Dendritic cell treated with granulocyte-macrophage colony-stimulating factor and Interleukin-4, amounts not matched to agents 40 ng/mL and 50 ng/mL, for 4 days (primary cell): Measurements from ENCODE around the gene DZIP1.
"Not testable (repeated sequence)": the region's sequence is repeated elsewhere in the genome, so short reads cannot be mapped to it uniquely, and the experiment has no call there.

ENCODE experiments used
- H3K27ac Mint-ChIP-seq: one replicate; pipeline ENCODE4 v1.8.0; 2022; ENCODE audit warnings: mild to moderate bottlenecking, mixed read lengths
- H3K27me3 Mint-ChIP-seq: one replicate; pipeline ENCODE4 v1.8.0; 2022; ENCODE audit warnings: mild to moderate bottlenecking, mixed read lengths
- H3K36me3 Mint-ChIP-seq: one replicate; pipeline ENCODE4 v1.8.0; 2022; ENCODE audit warnings: low read depth, mixed read lengths
- H3K4me1 Mint-ChIP-seq: one replicate; pipeline ENCODE4 v1.8.0; 2022; ENCODE audit warnings: low read depth, mixed read lengths
- H3K4me3 Mint-ChIP-seq: one replicate; pipeline ENCODE4 v1.8.0; 2022; ENCODE audit warnings: mild to moderate bottlenecking, moderate library complexity, mixed read lengths
- H3K9me3 Mint-ChIP-seq: one replicate; pipeline ENCODE4 v1.8.0; 2022; ENCODE audit warnings: mixed read lengths
- intact Hi-C: fragments of 100-400 bp; cut with micrococcal nuclease; formaldehyde crosslinking; loops from one replicate; pipeline ENCODE4 v1.15.0; 2022

DZIP1 gene

GRCh38 chr13:95604556-95604915 lies 40.0 kb downstream of the DZIP1 start:
- peaks cover 6% of the 10 kb centered on the region for H3K27me3 Mint-ChIP-seq
- H3K36me3 Mint-ChIP-seq = no peaks in the 10 kb centered on the region
- H3K27ac Mint-ChIP-seq = no peak overlapping the region
- H3K9me3 Mint-ChIP-seq = no peaks in the 10 kb centered on the region
- no peak overlapping the region for H3K4me3 Mint-ChIP-seq
- intact Hi-C loops = no loop called here
- no peaks in the 10 kb centered on the region for H3K4me1 Mint-ChIP-seq

GRCh38 chr13:95603887-95604555 lies 40.5 kb downstream of the DZIP1 start:
- peaks cover 6% of the 10 kb centered on the region for H3K27me3 Mint-ChIP-seq
- no peaks in the 10 kb centered on the region for H3K4me1 Mint-ChIP-seq
- intact Hi-C loops = no loop called here
- no peak overlapping the region for H3K4me3 Mint-ChIP-seq
- no peak overlapping the region for H3K27ac Mint-ChIP-seq
- H3K9me3 Mint-ChIP-seq = no peaks in the 10 kb centered on the region
- H3K36me3 Mint-ChIP-seq = no peaks in the 10 kb centered on the region

- H3K4me3 Mint-ChIP-seq = no peak overlapping the region
- no peaks in the 10 kb centered on the region for H3K36me3 Mint-ChIP-seq
- H3K27me3 Mint-ChIP-seq = peaks cover 6% of the 10 kb centered on the region
- no peaks in the 10 kb centered on the region for H3K9me3 Mint-ChIP-seq
- H3K4me1 Mint-ChIP-seq = no peaks in the 10 kb centered on the region
- no peak overlapping the region for H3K27ac Mint-ChIP-seq
- intact Hi-C loops = no loop called here
These were observed 42.6 kb downstream of the DZIP1 start for GRCh38 chr13:95601906-95602305.

- no peak overlapping the region for H3K4me3 Mint-ChIP-seq
- no peaks in the 10 kb centered on the region for H3K4me1 Mint-ChIP-seq
- H3K9me3 Mint-ChIP-seq = no peaks in the 10 kb centered on the region
- no peaks in the 10 kb centered on the region for H3K36me3 Mint-ChIP-seq
- peaks cover 6% of the 10 kb centered on the region for H3K27me3 Mint-ChIP-seq
- H3K27ac Mint-ChIP-seq = no peak overlapping the region
- intact Hi-C loops = no loop called here
These were observed 43.3 kb downstream of the DZIP1 start for GRCh38 chr13:95601216-95601615.

GRCh38 chr13:95596701-95597100 lies 47.8 kb downstream of the DZIP1 start:
- intact Hi-C loops = no loop called here
- Mint-ChIP-seq H3K9me3 (no peaks in the 10 kb centered on the region), H3K27me3 (peaks cover 2% of the 10 kb centered on the region), H3K36me3 (no peaks in the 10 kb centered on the region), H3K4me3 (no peak overlapping the region), H3K4me1 (no peaks in the 10 kb centered on the region), H3K27ac (no peak overlapping the region)

- no peaks in the 10 kb centered on the region for H3K36me3 Mint-ChIP-seq
- intact Hi-C loops = no loop called here
- H3K9me3 Mint-ChIP-seq = no peaks in the 10 kb centered on the region
- H3K4me1 Mint-ChIP-seq = no peaks in the 10 kb centered on the region
- no peak overlapping the region for H3K4me3 Mint-ChIP-seq
- H3K27me3 Mint-ChIP-seq = no peaks in the 10 kb centered on the region
- H3K27ac Mint-ChIP-seq = no peak overlapping the region
These were observed 51.0 kb downstream of the DZIP1 start for GRCh38 chr13:95593462-95593861.

GRCh38 chr13:95588721-95589120 lies 55.8 kb downstream of the DZIP1 start:
- intact Hi-C loops = no loop called here
- Mint-ChIP-seq H3K4me1 (no peaks in the 10 kb centered on the region), H3K4me3 (no peak overlapping the region), H3K27ac (no peak overlapping the region), H3K27me3 (no peaks in the 10 kb centered on the region), H3K9me3 (no peaks in the 10 kb centered on the region), H3K36me3 (no peaks in the 10 kb centered on the region)

- H3K4me1 Mint-ChIP-seq = no peaks in the 10 kb centered on the region
- H3K9me3 Mint-ChIP-seq = no peaks in the 10 kb centered on the region
- H3K27ac Mint-ChIP-seq = no peak overlapping the region
- no peaks in the 10 kb centered on the region for H3K36me3 Mint-ChIP-seq
- no peak overlapping the region for H3K4me3 Mint-ChIP-seq
- intact Hi-C loops = no loop called here
- H3K27me3 Mint-ChIP-seq = no peaks in the 10 kb centered on the region
These were observed 56.4 kb downstream of the DZIP1 start for GRCh38 chr13:95588134-95588533.

- H3K36me3 Mint-ChIP-seq = no peaks in the 10 kb centered on the region
- H3K27ac Mint-ChIP-seq = no peak overlapping the region
- intact Hi-C loops = no loop called here
- no peaks in the 10 kb centered on the region for H3K4me1 Mint-ChIP-seq
- H3K27me3 Mint-ChIP-seq = no peaks in the 10 kb centered on the region
- no peak overlapping the region for H3K4me3 Mint-ChIP-seq
- no peaks in the 10 kb centered on the region for H3K9me3 Mint-ChIP-seq
These were observed 58.6 kb downstream of the DZIP1 start for GRCh38 chr13:95585867-95586266.

- H3K27ac Mint-ChIP-seq = no peak overlapping the region
- H3K4me1 Mint-ChIP-seq = no peaks in the 10 kb centered on the region
- H3K36me3 Mint-ChIP-seq = no peaks in the 10 kb centered on the region
- H3K4me3 Mint-ChIP-seq = no peak overlapping the region
- intact Hi-C loops = no loop called here
- H3K9me3 Mint-ChIP-seq = no peaks in the 10 kb centered on the region
- no peaks in the 10 kb centered on the region for H3K27me3 Mint-ChIP-seq
These were observed 65.2 kb downstream of the DZIP1 start for GRCh38 chr13:95579303-95579702.

- H3K27me3 Mint-ChIP-seq = no peaks in the 10 kb centered on the region
- H3K9me3 Mint-ChIP-seq = no peaks in the 10 kb centered on the region
- intact Hi-C loops = no loop called here
- no peak overlapping the region for H3K4me3 Mint-ChIP-seq
- H3K27ac Mint-ChIP-seq = no peak overlapping the region
- H3K36me3 Mint-ChIP-seq = no peaks in the 10 kb centered on the region
- no peaks in the 10 kb centered on the region for H3K4me1 Mint-ChIP-seq
These were observed 71.3 kb downstream of the DZIP1 start for GRCh38 chr13:95573221-95573620.

- Mint-ChIP-seq H3K4me3 (no peak overlapping the region), H3K27ac (no peak overlapping the region), H3K27me3 (no peaks in the 10 kb centered on the region), H3K36me3 (no peaks in the 10 kb centered on the region), H3K9me3 (no peaks in the 10 kb centered on the region), H3K4me1 (no peaks in the 10 kb centered on the region)
- intact Hi-C loops = no loop called here
These were observed 72.6 kb downstream of the DZIP1 start for GRCh38 chr13:95571941-95572340.

GRCh38 chr13:95570016-95570415 lies 74.5 kb downstream of the DZIP1 start:
- intact Hi-C loops = no loop called here
- H3K27ac Mint-ChIP-seq = no peak overlapping the region
- no peaks in the 10 kb centered on the region for H3K36me3 Mint-ChIP-seq
- peaks cover under 1% of the 10 kb centered on the region for H3K4me1 Mint-ChIP-seq
- H3K9me3 Mint-ChIP-seq = no peaks in the 10 kb centered on the region
- no peaks in the 10 kb centered on the region for H3K27me3 Mint-ChIP-seq
- H3K4me3 Mint-ChIP-seq = no peak overlapping the region

GRCh38 chr13:95568131-95568530 lies 76.4 kb downstream of the DZIP1 start:
- Mint-ChIP-seq H3K27ac (no peak overlapping the region), H3K4me3 (no peak overlapping the region), H3K27me3 (no peaks in the 10 kb centered on the region), H3K4me1 (peaks cover 13% of the 10 kb centered on the region), H3K9me3 (no peaks in the 10 kb centered on the region), H3K36me3 (no peaks in the 10 kb centered on the region)
- intact Hi-C loops = no loop called here

GRCh38 chr13:95565758-95566157 lies 78.7 kb downstream of the DZIP1 start:
- intact Hi-C loops, H3K9me3 Mint-ChIP-seq, H3K27ac Mint-ChIP-seq, H3K27me3 Mint-ChIP-seq, H3K36me3 Mint-ChIP-seq, H3K4me3 Mint-ChIP-seq: not testable (repeated sequence)
- H3K4me1 Mint-ChIP-seq = peaks cover 13% of the 10 kb centered on the region
